Endometrium (tissue), 2 donors: ENCODE results near the gene PSMB2.

Experiments
- FAIRE-seq: peaks from 2 replicates; lab custom pipeline; 2012; peaks lifted over from hg19 to GRCh38; lab: Jason Lieb, UNC
- donor health status: control.
- donor health status: control.

PSMB2 gene

GRCh38 chr1:35556484-35557117, 84.7 kb downstream of the PSMB2 start:
- FAIRE-seq, result no peak

DNA sequence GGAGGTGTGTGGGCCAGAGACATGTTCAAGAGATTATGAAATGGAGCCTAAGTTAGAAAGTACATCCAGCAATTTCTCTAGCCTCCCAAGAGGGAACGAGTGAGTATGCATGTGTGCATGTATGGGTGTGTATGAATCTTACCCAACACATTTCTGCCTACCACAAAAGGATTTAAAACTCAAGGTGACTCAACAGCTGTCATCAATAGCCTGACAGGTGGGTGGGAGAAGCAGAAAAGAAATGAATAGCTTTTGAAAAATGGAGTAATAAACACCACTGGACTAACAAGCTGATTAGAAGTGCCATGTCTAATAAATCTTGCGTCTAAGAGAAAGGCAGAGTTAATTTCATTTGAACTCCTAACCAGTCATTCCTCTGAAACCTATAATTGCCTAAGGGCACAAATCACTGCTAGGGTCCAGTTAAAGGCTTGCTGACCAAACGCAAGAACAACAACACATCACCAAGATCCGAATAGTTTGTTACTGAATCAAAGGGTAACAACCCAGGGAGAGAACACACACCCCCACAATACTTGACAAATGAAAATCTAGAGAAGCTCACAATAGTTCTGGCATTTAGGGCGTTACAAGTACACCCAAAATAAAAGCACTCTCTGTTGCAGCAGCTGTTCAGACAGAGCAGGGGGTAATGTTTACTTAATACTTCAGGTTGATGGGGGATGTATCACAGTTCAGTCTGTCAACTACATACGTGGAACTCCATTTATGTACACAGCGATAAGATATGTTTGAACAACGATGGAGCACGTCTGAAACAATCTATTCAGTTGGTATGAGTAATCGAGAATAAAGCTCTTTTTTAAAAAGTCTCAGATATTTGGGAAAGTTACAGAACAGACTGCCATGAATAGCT, 85.5 kb downstream of the PSMB2 start:
- FAIRE-seq, result no peak

- FAIRE-seq, result no peak
Observed at GRCh38 chr1:35555212-35555584, 86.1 kb downstream of the PSMB2 start.

- no peak for FAIRE-seq
Observed at GRCh38 chr1:35554266-35555211, 86.8 kb downstream of the PSMB2 start.

- FAIRE-seq, result no peak
Observed at GRCh38 chr1:35553851-35554250, 87.5 kb downstream of the PSMB2 start.
